T-helper 2 cell (primary cell): ENCODE measurements around the gene CCDC81.
"Not testable (repeated sequence)": the region's sequence is repeated elsewhere in the genome, so short reads cannot be mapped to it uniquely, and the experiment has no call there.

Experiments
- DNase-seq, 5 experiments: peaks; one replicate each; pipeline versions ENCODE4 v3.0.0 to v3.0.0-alpha.2; 2012 to 2022
- total RNA-seq, 2 donors: gene quantifications; one replicate each; lab custom pipeline; 2026; lab: John Stamatoyannopoulos, UW

The CCDC81 gene
- total RNA-seq = 0.31 to 0.81 reads per million in 2 donors

DNA sequence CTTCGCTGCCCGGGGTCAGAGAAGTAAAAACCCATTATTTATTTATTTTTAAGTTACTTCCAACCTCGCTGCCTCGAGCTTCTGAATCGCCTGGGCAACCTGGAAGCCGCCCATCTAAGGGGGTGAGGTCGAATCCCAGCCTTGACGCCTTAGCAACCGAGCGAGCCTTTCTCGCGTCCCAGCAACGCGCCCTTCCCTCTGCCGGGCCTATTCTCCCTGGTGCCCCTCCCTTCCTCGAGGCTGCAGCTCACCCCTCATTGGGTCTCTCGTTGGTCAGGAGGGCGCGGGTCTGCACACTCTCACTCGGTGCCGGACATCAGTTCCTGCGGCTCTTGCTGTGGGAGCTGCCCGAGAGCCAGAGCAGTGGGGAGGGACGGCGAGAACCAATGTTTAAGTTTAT is at the start of gene CCDC81:
CCDC81 (plus strand) TSS at position 302 of the 400 bp plus-strand sequence. CDS start 277 bp downstream, outside the sequence.
- no peak for DNase-seq

DNA sequence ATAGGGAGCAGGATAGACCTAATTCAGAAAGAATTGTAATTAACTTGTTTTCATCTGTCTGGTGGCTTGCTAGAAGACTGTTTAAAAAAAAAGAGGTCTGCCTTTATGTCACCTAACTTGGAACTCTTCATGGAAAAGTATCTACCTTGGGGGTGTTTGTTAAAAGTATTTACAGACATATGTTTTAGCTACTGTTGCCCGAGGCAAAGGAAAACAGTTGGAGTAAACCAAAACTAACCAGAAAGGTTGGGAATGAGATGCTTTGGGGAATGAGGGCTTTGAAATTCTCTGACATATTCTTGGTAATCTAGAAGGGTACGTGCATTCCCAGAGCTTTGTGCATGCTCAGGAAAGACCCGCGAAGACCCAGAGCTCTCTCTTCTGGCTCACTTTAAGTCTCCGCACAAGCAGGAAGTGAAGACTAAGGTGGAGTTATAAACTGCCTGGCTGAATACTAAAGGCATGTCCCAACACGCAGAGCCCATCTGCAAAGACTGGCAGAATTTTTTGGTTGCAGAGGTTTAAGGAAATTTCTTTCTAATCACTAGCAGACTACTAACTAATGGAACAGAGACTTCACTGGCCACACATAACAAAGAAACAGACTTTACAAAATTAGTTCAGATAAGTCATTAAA is 39.4 kb upstream of the CCDC81 start:
- no peak for DNase-seq

DNA sequence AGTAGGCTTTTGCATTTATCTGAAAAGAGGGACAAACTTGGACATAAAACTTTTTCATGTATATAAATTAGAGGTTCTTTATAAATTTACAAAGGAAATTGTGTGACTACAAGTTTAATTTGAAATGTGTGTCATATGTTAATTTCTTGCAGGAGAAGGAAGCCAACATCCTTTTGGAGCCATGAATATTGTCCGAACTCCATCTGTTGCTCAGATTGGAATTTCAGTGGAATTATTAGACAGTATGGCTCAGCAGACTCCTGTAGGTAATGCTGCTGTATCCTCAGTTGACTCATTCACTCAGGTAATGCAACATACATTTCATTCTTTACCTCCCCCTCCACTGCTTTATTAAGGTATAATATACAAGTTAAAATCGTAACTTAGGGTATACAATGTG is 37.5 kb upstream of the CCDC81 start:
- DNase-seq = no peak

DNA sequence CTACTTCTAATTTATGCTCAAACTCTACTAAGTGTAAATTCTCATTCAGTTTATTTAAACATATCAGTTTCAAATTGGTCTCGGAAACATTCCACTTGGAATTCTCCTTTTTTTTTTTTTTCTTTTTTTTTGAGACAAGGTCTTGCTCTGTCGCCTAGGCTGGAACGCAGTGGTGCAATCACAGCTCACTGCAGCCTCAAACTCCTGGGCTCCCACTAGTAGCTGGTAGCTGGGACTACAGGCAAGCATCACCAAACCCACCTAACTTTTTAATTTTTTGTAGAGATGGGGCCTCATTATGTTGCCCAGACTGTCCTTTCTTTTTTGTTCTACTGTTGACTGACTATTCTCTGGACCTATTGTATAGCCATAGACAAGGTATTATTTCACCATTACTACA is 33.3 kb upstream of the CCDC81 start:
- no peak for DNase-seq

DNA sequence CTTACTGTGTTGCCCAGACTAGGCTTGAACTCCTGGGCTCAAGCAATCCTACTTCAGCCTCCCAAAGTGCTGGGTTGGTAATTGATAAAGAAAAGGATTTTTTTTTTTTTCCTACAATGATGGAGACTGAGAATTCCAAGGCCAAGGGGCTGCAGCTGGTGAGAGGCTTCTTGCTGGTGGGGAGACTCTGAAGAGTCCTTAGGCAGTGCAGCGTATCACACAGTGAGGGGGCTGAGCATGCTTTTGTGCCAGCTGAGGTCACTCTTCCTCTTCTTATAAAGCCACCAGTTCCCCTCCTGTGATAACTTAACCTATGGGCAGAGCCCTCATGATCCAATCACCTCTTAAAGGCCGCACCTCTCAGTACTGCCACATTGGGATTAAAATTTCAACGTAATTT is 28.2 kb upstream of the CCDC81 start:
- no peak for DNase-seq

DNA sequence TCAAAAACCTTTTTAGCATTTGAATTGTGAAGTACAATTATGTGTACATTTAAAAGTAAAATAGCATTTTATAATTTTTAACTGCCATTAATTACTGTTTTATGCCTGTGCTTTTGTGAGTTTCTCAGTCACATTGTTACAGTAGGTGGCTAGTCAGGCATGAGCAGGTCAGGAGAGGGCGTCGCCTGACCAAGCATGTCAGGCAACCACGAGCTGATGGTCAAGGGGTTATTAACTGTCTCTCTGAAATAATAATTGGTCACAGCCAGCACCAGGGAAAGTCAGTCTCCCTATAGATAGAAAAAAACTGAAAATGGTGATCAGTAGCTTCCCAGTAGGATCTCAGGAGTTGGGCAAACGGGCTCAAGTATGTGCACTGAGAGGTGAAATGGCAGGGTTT is 19.4 kb upstream of the CCDC81 start:
- no peak for DNase-seq

DNA sequence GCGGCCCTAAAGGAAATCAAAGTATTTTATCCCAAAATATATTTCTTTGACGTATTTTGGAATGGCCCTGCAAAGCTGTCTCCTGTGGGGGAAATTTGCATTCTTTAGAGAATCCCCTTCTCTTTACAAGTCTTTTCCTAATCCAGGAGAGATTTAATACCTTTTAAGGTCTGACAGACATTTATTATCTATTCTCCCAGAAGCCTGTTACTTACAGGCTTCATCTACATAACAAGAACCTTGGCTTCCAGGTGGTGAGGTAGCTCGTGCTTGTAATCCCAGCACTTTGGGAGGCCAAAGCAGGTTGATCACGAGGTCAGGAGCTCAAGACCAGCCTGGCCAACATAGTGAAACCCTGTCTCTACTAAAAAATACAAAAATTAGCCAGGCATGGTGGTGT is 17.3 kb upstream of the CCDC81 start:
- not testable (repeated sequence) for DNase-seq

DNA sequence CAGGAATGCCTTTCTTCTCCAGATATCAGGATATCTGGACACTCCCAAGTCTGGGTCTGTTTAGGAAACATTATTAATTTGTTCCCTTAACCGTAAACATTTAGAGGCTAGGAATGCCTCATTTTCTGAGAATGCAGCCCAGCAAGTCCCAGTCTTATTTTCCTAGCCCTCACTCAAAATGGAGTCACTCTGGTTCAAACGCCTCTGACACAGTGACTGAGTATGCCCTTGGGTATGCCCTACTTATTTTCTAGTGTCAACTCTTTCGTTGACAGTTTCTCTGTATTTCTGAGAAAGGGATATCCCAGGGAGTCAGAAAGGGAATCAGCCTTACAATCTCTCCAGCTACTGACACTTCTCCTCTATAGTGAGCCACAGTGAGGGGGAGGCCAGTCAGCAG is 16.0 kb upstream of the CCDC81 start:
- DNase-seq = no peak

DNA sequence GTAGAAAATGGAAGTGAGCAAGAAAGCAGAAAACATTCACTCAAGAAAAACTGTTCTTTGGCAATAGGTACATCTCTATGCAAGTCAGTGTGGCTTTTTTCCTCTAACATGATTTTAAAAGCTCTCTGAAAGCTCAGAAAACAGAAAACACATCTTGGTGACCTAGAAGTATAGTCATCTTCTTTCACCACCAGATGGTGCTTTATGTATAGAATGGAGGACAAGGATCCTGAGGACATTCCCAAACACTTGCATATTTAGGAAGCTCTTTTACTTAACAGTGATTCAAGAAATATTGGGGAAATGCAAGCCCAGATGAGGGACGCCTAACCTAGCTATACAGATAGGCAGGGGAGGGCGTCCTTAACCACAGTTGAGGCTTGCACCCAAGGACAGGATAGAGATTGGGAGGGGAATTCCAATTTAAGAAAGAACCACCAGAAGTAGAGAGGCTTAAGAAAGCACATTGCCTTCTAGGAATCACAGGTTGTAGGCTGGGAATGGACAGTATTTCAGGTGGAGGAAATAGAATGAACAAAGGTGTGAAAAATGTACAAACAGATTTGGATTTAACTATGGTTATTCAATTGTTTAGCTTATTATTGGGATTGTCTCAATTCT is 13.8 kb upstream of the CCDC81 start:
- DNase-seq = no peak

DNA sequence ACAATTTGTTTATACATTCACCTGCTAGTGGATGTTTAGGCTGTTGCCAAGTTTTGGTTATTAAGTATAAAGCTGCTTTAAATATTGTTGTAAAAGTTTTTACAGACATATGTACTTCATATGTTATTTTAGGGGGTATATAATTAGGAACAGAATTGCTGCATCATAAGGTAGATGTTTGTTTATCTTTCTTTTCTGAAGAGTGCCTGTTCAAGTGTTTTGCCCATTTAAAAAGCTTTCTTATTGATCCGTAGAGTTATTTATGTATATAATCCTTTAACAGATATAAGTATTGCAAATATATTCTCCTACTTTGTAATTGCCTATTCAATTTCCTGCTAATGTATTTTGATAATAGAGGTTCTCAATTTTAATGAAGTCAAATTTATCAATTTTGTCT is 11.3 kb upstream of the CCDC81 start:
- DNase-seq = no peak

DNA sequence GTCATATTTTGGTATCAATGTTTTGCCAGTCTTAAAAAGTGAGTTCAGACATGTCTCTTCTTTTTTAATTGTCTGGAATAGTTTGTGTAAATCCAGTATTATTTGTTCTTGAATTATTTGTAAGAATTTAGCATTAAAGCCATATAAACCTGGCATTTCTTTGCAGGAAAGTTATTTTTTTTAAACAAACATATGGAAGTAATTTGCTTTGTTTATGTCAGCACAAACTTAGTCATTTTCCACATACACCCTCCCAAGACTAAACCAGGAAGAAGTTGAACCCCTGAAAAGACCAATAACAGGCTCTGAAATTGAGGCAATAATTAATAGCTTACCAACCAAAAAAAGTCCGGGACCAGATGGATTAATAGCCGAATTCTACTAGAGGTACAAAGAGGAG is 9.1 kb upstream of the CCDC81 start:
- no peak for DNase-seq

DNA sequence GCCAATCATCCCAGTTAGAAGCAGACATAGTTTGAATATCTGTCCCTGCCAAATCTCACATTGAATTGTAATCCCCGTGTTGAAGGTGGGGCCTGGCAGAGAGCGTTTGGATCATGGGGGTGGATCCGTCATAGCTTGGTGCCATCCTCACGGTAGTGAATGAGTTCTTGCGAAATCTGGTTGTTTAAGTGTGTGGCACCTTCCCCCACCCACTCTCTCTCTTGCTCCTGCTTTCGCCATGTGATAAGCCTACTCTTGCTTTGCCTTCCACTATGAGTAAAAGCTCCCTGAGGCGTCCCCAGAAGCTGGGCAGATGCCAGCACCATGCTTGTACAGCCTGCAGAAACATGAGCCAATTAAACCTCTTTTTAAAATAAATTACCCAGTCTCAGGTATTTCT is 5.0 kb upstream of the CCDC81 start:
- no peak for DNase-seq

DNA sequence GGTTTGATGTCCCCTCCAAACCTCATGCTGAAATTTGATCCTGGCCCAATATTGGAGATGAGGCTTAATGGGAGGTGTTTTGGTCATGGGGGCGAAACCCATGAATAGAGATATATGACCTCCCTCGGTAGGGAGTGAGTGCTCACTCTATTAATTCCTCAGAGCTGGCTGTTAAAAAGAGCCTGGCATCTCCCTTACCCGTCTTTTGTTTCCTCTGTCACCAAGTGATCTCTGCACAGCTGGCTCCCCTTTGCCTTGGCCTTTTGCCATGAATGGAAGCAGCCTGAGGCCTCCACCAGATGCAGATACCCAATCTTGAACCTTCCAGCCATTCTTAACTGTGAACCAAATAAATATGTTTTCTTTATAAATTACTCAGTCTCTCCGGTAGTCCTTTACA is 4.5 kb upstream of the CCDC81 start:
- DNase-seq = no peak

DNA sequence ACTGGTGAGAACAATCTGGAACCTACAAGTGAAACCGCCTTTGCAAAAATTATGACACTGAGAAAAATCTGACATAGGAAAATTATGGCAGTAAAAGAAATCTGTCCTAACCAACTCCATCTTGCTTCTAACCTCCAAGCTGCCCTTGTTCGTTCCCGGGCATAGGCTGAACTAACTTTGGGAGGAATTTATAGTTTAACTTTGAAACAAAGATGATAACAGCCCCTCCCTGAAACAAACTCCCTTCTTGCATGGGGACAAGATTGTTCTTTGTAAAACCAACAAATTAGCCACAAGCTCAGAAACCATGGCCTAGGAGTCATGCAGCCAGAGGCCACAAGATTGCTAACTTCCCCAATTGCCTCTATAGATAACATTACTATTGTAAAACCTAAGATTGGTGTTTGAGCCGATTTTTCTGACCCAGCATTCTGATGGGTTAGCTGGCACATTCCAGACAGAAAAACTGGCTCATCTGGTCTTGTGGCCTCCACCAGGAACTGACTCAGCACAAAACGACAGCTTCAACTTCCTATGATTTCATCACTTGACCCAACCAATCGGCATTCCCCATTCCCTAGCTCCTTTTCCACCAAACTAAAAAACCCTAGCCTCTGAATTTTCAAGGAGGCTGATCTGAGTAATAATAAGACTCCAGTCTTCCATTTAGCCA is 3.6 kb upstream of the CCDC81 start:
- no peak for DNase-seq

DNA sequence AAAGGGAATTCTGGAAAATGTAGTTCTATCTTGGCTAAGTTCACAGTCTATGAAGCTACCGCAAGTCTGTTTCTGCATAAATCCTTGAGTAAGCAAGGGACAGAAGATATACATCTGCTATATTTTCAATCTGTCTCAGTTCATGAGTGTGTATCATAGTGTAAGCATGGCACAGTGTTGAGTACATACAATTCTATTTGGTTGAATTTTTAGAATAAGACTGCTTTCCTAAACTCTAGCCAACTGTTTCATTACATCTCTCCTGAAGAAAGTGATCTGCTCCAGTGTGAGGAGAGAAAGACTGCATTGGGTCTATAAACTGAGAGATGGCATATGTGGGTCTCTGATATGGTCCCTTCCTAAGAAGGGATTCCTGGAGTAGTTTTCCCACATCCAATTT is 2.6 kb upstream of the CCDC81 start:
- DNase-seq = no peak

DNA sequence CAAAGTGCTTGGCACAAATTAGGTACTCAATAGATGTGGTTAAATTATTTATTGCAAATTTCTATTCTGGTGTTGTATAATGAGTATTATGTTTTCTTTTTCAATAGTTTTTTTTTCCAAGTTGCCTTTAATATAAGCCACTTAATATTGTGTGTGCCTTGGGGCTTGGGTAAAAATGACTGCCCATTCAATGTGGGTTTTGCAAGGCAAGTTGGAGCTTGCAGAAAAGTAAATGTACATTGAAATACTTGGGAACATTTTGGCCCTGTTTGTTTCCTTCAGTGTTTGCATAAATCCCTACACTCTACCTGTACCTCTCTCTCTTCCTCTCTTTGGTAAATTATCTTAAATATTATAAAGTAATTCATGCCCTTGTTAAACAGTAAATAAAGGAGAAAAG is 2.1 kb upstream of the CCDC81 start:
- no peak for DNase-seq

DNA sequence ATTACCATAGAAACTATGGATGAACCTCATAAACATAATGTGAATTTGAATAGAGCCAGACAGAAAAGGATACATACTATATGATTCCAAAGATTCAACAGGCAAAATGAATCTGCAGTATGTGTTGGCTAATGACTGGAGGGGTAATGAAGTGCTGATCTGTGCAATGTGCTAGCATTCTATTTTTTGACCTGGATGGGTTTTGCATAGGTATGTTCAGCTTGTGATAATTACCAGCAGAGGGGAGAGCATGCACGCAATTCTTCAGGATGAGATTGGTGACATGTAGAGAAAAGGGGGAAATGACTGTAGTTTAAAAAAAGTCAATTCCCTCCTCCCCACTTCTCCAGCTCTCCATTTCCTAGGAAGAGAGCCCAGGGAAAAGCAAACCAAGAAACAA is 618 bp upstream of the CCDC81 start:
- no peak for DNase-seq

DNA sequence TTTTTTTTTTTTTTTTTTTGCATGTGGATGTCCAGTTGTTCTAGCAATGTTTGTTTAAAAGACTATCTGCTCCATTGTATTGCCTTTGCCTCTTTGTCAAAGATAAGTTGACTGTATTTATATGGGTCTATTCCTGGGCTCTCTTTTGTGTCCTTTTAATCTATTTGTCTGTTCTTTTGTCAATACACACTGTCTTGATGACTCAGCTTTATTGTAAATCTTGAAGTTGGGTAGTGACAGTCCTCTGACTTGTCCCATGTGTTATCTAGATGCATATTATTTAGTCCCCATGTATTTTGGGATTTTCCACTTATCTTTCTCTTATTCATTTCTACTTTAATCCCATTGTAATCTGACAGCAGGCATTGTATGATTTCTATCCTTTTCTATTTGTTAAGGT is 3.3 kb downstream of the CCDC81 start:
- no peak for DNase-seq

DNA sequence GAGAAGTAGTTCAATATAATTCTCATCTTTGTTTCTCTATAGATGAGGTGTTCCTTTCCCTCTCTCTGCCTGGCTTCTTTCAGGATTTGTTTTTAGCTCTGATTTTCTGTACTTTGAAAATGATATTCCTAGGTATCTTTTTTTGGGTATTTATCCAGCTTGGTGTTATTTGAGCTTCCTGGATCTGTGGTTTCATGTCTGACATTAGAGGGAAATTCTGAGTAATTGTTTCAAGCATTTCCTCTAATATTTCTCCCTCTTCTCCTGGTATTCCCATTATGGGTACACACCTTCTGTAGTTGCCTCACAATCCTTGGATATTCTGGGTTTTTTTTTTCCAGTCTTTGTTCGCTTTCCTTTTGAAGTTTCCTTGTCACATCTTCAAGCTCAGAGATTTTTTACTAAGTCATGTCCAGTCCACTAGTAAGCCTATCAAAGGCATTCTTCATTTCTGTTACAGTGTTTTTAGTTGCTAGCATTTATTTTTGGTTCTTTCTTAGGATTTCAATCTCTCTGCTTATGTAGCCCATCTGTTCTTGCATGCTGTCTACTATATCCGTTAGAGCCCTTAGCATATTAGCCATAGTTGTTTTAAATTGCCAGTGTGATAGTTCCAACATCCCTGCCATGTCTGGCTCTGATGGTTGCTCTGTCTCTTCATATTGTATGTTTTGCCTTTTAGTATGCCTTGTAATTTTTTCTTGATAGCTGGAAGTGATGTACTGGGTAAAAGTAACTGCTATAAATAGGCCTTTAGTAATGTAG is 5.8 kb downstream of the CCDC81 start:
- no peak for DNase-seq

DNA sequence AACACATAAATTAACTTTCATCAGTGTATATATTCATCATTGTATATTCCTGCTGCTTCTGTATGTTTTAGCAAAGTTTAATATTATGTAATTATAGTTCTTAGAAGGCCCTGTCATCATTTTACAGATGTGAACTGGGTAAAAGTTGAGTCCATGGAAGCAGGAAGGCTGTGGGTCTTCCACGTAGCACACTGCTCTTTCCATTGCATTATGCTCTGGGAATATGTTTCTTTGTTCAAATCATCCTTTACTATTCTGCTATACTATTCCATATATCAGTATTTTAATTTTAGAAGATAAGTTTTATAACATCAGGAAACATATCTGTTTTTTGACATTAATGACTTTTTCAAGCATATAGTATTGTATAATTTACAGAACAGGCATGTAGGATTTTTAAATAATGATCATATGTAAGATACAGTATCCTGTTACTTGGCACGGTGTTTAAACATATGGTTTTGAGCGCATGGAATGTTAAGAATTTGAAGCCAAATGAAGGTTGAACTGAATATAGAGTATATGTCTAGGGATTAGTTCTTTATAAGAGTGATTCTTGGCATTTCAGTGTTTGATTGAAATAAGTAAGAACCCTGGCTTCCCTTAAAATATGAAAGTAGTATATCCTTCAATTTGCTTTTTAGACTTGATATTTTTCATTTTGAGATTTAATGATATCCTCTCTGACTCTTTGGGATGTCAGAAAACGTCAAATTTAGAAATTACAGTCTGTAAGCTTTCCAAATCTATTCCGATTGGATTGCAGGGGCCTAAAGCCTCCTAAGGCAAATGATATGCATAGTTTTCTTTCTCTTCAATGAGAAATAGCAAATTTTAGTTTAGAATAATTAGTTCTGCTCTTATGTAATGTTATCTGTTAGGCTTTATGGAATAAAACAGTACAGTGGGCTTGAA is 8.6 kb downstream of the CCDC81 start:
- no peak for DNase-seq

DNA sequence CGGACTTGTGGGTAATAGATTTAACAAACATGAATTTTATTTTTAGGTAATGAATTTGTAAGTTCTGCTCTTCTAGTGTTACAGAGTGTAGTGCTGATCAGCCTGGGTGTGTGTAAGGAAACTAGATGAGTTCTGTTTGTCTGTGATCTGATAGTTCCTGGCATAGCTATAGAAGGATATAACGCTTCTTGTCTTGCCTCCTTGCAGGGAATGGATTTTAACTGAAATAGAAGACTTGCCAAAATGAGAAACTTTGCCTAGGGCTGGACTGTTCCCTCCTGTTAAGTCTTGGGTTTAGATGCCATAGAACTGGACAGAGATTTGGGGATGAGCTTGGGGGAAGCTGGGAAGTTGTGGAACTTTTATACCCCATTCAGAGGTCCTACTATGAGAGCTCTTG is 11.6 kb downstream of the CCDC81 start:
- DNase-seq = no peak

DNA sequence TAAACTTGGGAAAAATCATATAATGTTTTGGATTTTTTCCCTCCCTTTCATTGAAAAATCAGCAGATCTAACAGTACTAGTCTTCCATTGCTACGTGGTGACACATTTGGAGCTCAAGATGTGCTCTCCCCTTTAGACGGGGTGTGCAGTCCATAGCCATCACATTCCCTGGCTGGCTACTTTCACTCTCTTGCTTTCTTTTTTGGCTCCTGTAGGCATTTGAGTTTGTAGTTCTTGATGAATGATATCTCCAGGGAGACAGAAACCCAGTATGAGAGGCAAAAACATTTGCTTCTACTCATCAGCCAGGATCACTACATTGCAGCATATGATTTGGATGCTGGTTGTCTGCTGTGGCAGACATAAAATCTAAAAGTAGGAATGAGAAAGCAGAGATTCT is 12.1 kb downstream of the CCDC81 start:
- DNase-seq = no peak

DNA sequence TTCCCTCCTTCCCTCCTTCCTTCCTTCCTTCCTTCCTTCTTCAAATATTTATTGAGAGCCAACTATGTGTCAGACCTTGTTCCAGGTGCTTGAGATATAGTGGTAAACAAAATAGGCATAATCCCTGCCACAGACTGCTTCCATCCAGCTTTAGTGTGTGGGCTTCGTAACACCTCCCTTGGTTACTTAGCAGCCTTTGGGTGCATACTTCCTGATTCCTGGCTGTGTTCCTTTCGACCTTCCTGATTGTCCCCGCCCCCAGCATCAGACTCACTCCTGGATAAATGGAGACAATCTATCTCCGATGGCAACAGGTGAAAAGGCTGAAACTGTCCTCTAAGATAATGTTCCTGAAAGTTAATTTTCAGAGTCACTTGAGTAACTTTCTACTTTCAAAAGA is 13.5 kb downstream of the CCDC81 start:
- no peak for DNase-seq
